ENCODE measurements around the gene YJU2. TPM values are rescaled to one million over a fixed set of nuclear protein-coding genes. Genes with fewer than 3 reads are reported as not detected.
"Not testable (repeated sequence)": the region's sequence is repeated elsewhere in the genome, so short reads cannot be mapped to it uniquely, and the experiment has no call there.

Gene YJU2
- total and polyA plus RNA-seq, 2 experiments from 2014 or later = 10.6 to 17.3 TPM

- no peaks in the 10 kb centered on the region for H3K79me2 ChIP-seq (ENCODE audit: insufficient read depth)
- no peak overlapping the region for H3K4me3 ChIP-seq
- no peak overlapping the region for H2AFZ ChIP-seq
- DNase-seq = no peak
- H3K4me2 ChIP-seq (ENCODE audit: unreplicated experiment) = no peak overlapping the region
- WGBS, 2 experiments (ENCODE audit: low coverage in 1 of 2, low lambda C conversion rate in 2 of 2, missing lambda C conversion rate in 2 of 2) = 3 to 4% methylated on average over 50 to 52 of the region's 71 CpGs
- no peaks in the 10 kb centered on the region for H3F3A ChIP-seq (ENCODE audit: insufficient read depth)
- H3K4me1 ChIP-seq (ENCODE audit: insufficient read depth) = no peaks in the 10 kb centered on the region
- H3K9me2 ChIP-seq (ENCODE audit: insufficient read depth) = no peaks in the 10 kb centered on the region
- H3K27ac ChIP-seq = no peak overlapping the region
- no peaks in the 10 kb centered on the region for H4K20me1 ChIP-seq (ENCODE audit: insufficient read depth)
- peaks cover 41% of the 10 kb centered on the region for H3K27me3 ChIP-seq (replicated peaks; ENCODE audit: insufficient read depth)
- in situ Hi-C loops (cut with MboI) = no loop called here
- no peaks in the 10 kb centered on the region for H3K9me3 ChIP-seq (ENCODE audit: low read depth)
- H3K9ac ChIP-seq = no peak overlapping the region
- H3K36me3 ChIP-seq (ENCODE audit: low read depth) = no peaks in the 10 kb centered on the region
- no peak for TF ChIP-seq EZH2phosphoT487 (IDR thresholded peaks at IDR 0.05; ENCODE audit: insufficient read depth, low read depth)
- peak; percentile 72 for TF ChIP-seq EZH2 (IDR thresholded peaks at IDR 0.05; ENCODE audit: insufficient read depth, poor library complexity, severe bottlenecking)
These were observed 32.9 kb downstream of the YJU2 start for GRCh38 chr19:4279530-4280422.

GRCh38 chr19:4284176-4284958, 37.5 kb downstream of the YJU2 start:
- WGBS, 2 experiments (ENCODE audit: low coverage in 1 of 2, low lambda C conversion rate in 2 of 2, missing lambda C conversion rate in 2 of 2) = 34 to 35% methylated on average over 20 of the region's 20 CpGs
- no peaks in the 10 kb centered on the region for H3F3A ChIP-seq (ENCODE audit: insufficient read depth)
- H2AFZ ChIP-seq = no peak overlapping the region
- H3K9me2 ChIP-seq (ENCODE audit: insufficient read depth) = no peaks in the 10 kb centered on the region
- in situ Hi-C loops (cut with MboI) = no loop called here
- H3K27me3 ChIP-seq (replicated peaks; ENCODE audit: insufficient read depth) = peaks cover 38% of the 10 kb centered on the region
- H3K4me3 ChIP-seq = no peak overlapping the region
- H4K20me1 ChIP-seq (ENCODE audit: insufficient read depth) = no peaks in the 10 kb centered on the region
- H3K4me2 ChIP-seq (ENCODE audit: unreplicated experiment) = no peak overlapping the region
- TF ChIP-seq EZH2phosphoT487 (IDR thresholded peaks at IDR 0.05; ENCODE audit: insufficient read depth, low read depth) (no peak), EZH2 (IDR thresholded peaks at IDR 0.05; ENCODE audit: insufficient read depth, poor library complexity, severe bottlenecking) (no peak)
- no peak overlapping the region for H3K27ac ChIP-seq
- H3K9ac ChIP-seq = no peak overlapping the region
- H3K79me2 ChIP-seq (ENCODE audit: insufficient read depth) = no peaks in the 10 kb centered on the region
- no peaks in the 10 kb centered on the region for H3K9me3 ChIP-seq (ENCODE audit: low read depth)
- no peaks in the 10 kb centered on the region for H3K36me3 ChIP-seq (ENCODE audit: low read depth)
- peak; percentile 27 for DNase-seq
- H3K4me1 ChIP-seq (ENCODE audit: insufficient read depth) = no peaks in the 10 kb centered on the region

- no peak for DNase-seq
- no peaks in the 10 kb centered on the region for H3K4me1 ChIP-seq (ENCODE audit: insufficient read depth)
- no peak overlapping the region for H3K4me3 ChIP-seq
- TF ChIP-seq EZH2 (IDR thresholded peaks at IDR 0.05; ENCODE audit: insufficient read depth, poor library complexity, severe bottlenecking) = no peak
- no peak for TF ChIP-seq EZH2phosphoT487 (IDR thresholded peaks at IDR 0.05; ENCODE audit: insufficient read depth, low read depth)
- in situ Hi-C loops (cut with MboI) = no loop called here
- no peaks in the 10 kb centered on the region for H3K36me3 ChIP-seq (ENCODE audit: low read depth)
- no peak overlapping the region for H3K27ac ChIP-seq
- 25 to 27% methylated on average over 6 of the region's 6 CpGs for WGBS, 2 experiments (ENCODE audit: low coverage in 1 of 2, low lambda C conversion rate in 2 of 2, missing lambda C conversion rate in 2 of 2)
- H3K4me2 ChIP-seq (ENCODE audit: unreplicated experiment) = no peak overlapping the region
- no peaks in the 10 kb centered on the region for H3K79me2 ChIP-seq (ENCODE audit: insufficient read depth)
- no peaks in the 10 kb centered on the region for H3K9me2 ChIP-seq (ENCODE audit: insufficient read depth)
- no peaks in the 10 kb centered on the region for H3F3A ChIP-seq (ENCODE audit: insufficient read depth)
- H3K9ac ChIP-seq = no peak overlapping the region
- H3K9me3 ChIP-seq (ENCODE audit: low read depth) = no peaks in the 10 kb centered on the region
- H2AFZ ChIP-seq = no peak overlapping the region
- peaks cover 35% of the 10 kb centered on the region for H3K27me3 ChIP-seq (replicated peaks; ENCODE audit: insufficient read depth)
- H4K20me1 ChIP-seq (ENCODE audit: insufficient read depth) = no peaks in the 10 kb centered on the region
These were observed 38.1 kb downstream of the YJU2 start for GRCh38 chr19:4284974-4285373.

- DNase-seq; in situ Hi-C loops (cut with MboI): not testable (repeated sequence)
- 84% methylated on average over 4 of the region's 4 CpGs for WGBS, 2 experiments (ENCODE audit: low coverage in 1 of 2, low lambda C conversion rate in 2 of 2, missing lambda C conversion rate in 2 of 2)
These were observed 39.3 kb downstream of the YJU2 start for GRCh38 chr19:4286141-4286540.

More at GRCh38 chr19:4286141-4286540, 39.3 kb downstream of the YJU2 start:
- not testable (repeated sequence) for H4K20me1 ChIP-seq (ENCODE audit: insufficient read depth); H3F3A ChIP-seq (ENCODE audit: insufficient read depth); H3K27ac ChIP-seq; H3K4me3 ChIP-seq; H3K9me2 ChIP-seq (ENCODE audit: insufficient read depth); H3K9ac ChIP-seq; H3K9me3 ChIP-seq (ENCODE audit: low read depth); H3K4me2 ChIP-seq (ENCODE audit: unreplicated experiment); H3K36me3 ChIP-seq (ENCODE audit: low read depth); H3K79me2 ChIP-seq (ENCODE audit: insufficient read depth); H2AFZ ChIP-seq; H3K4me1 ChIP-seq (ENCODE audit: insufficient read depth)
- H3K27me3 ChIP-seq (replicated peaks; ENCODE audit: insufficient read depth) = peaks cover 23% of the 10 kb centered on the region

All from GM23248 (cell line).